ENCODE results near the gene SPOP.

The SPOP gene

GRCh38 chr17:49585422-49586027, 92.4 kb downstream of the SPOP start:
- no peak for DNase-seq (ENCODE audit: low spot score)

DNA sequence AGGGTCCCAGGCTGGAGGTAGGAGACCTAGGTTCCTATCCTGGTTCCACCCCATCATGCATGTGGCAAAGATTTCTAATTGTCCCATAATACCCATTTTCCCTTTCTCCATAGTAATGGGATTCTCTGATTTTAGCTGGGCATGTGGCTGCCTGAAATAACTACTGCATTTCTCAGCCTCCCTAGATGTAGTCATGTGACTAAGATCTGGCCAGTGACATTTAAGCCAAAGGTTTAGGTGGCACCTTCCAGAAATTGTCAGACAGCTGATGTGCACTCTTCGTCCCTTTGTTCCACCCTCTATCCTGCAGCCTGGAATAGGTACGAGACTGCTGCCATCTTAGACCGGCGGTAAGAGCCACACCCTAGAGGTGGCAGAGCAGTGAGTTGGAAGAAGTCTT, 94.0 kb downstream of the SPOP start:
- DNase-seq (ENCODE audit: low spot score), result no peak

DNA sequence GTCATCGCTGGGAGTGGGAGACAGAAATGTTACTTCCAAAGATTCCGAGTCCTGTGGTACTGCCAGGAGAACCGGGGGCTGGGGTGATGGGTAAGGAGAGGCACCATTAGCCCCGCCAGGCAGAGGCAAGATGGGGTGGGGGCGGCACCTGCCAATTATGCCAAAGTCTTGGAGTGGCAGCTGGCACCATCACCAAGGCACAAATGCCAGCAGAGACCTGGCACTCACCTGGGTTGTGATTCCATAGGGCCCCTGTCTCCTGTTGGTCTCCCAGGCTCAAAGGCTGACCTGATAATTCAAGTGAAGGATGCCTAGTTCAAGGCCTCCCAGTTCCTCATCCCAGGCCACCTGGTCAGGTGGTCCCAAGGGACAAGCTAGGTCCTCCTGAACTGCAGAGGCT, 94.7 kb downstream of the SPOP start:
- no peak for DNase-seq (ENCODE audit: low spot score)

- DNase-seq (ENCODE audit: low spot score), result no peak
Observed at GRCh38 chr17:49582789-49583188, 95.1 kb downstream of the SPOP start.

DNA sequence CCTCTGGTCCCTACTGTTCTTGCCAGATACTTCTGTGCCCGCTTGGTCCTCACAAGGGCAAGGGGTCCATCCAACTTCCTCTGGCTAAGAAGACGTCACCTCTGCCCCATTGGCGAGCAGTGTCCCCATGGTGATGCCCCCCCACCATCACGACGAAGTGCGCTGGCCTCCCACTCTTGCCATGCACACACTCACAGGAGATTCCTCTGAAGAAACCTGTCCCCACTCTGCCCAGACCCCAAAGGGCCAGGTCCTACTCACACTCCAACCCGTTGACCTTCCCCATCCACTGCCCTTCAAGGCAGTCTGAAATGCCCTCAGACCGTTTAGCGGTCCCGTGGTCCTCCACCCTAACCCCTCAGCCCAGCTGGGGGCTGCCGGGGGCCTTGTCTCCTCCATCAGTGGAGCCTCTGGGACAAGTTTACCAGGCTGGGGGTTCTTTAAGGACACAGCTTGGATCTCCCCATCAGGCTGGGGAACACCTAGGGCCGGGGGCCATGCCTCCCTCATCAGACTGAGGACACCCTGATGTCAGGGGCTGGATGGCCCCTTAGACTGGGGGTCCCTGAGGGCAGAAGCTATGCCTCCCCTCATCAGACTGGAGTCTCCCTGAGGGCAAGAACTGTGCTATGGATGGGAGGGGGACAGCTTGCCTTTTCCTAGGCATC, 95.7 kb downstream of the SPOP start:
- no peak for DNase-seq (ENCODE audit: low spot score)

DNA sequence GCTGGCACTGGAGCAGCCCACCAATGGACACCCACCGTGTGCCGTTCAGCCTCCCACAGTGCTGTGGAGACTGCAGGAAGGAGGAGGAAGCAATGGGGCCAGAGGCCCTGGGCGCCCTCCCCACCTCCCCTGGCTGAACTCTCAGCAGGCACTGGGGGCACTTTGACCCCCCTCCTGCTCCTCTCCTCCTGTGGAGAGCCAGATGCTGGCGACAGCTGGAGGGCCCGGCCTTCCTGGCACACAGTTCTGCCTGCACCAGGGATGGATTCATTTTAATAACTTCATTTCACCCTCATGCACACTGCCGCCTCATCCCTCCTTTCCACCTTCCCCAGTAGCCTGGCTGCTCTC, 96.3 kb downstream of the SPOP start:
- no peak for DNase-seq (ENCODE audit: low spot score)

DNA sequence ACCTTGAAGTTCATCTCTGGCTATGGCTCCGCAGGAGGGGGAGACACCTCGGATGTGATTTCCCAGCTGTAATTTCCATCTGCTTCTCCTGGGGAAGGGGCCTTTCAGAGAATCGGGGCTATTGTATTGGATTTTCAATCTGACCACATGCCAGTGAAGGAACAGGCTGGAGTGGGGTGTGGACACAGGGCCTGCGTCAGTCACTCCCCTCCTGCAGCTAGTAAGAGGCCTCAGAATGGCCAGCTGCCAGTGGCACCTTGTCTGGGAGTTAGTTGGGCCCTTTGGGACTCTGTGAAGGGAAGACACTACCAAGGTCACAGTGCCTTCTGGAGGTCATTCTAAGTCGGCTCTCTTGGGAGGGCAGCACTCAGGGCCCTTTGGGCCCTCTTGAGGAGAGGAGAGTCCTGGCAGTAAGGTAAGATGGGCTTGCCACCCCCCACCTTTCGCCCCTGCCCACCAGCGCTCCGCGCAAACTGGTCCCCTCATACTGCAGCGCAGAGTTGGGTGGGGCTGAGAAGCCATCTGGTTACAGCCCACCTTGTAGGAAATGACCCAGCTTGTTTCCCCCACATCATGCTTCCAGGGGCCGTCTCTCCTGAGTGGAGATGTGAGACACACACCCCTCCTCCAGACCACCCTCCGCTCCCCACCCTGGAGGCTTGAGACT, 96.8 kb downstream of the SPOP start:
- DNase-seq (ENCODE audit: low spot score), result no peak

GRCh38 chr17:49580055-49580721, 97.7 kb downstream of the SPOP start:
- no peak for DNase-seq (ENCODE audit: low spot score)

GRCh38 chr17:49579522-49579921, 98.4 kb downstream of the SPOP start:
- no peak for DNase-seq (ENCODE audit: low spot score)

- no peak for DNase-seq (ENCODE audit: low spot score)
Observed at GRCh38 chr17:49578952-49579500, 98.9 kb downstream of the SPOP start.

DNA sequence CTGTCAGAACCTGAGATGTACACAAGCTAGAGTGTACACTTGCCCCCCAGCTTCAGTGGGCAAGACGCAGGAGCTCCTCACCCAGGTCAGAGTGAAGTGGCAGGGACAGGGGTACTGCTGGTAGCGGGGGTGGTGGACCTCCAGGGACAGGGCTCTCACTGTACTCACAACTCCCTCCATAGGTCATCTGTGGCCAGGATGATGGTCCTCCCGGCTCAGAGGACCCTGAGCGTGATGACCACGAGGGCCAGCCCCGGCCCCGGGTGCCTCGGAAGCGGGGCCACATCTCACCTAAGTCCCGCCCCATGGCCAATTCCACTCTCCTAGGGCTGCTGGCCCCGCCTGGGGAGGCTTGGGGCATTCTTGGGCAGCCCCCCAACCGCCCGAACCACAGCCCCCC, 99.5 kb downstream of the SPOP start:
- DNase-seq (ENCODE audit: low spot score), result no peak

- no peak for DNase-seq (ENCODE audit: low spot score)
Observed at GRCh38 chr17:49577963-49578362, 99.9 kb downstream of the SPOP start.

DNA sequence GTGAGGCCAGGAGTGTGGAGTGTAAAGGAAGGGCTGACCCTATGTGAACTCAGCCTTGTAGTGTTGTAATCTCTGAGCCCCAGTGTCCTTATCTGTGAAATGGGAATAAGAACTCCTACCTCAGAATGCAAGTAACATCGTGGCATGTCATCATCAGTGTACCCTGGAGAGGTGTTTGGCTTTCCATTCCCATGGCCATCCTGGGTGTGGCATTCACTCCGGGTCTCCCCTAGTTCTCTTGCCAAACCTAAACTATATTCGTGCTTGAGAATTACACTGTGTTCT, 100.3 kb downstream of the SPOP start:
- no peak for DNase-seq (ENCODE audit: low spot score)

- DNase-seq (ENCODE audit: low spot score), result no peak
Observed at GRCh38 chr17:49576917-49577649, 100.8 kb downstream of the SPOP start.

GRCh38 chr17:49576088-49576916, 101.6 kb downstream of the SPOP start:
- DNase-seq (ENCODE audit: low spot score), result no peak

DNA sequence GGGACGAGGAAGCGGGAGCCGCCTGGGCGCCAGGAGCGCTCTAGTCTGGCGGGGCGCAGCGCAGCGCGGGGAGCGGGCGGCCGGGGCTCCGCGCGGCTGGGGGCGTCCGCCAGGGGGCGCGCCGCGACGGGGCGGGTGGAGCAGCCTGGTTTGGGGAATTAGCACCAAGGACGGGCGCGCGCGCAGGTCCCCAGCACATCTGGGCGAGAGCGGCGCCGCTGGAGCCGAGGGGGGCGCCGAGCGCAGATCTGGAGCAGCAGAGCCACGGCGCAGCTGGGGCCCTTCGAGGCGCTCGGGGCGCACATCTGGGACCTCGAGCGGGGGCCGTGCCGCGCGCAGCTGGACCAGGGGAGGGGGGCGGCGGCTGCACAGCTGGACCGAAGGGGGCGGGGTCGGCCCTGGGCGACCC, 102.2 kb downstream of the SPOP start, which contains the start of gene NXPH3:
Gene NXPH3 (plus strand): TSS at position 193 of the 409 bp plus-strand sequence. CDS start 349 bp downstream, outside the sequence.
- DNase-seq (ENCODE audit: low spot score), result peak; percentile 47

- DNase-seq (ENCODE audit: low spot score), result no peak
Observed at GRCh38 chr17:49574945-49575678, 102.8 kb downstream of the SPOP start.

- DNase-seq (ENCODE audit: low spot score), result no peak
Observed at GRCh38 chr17:49574323-49574781, 103.5 kb downstream of the SPOP start.

DNA sequence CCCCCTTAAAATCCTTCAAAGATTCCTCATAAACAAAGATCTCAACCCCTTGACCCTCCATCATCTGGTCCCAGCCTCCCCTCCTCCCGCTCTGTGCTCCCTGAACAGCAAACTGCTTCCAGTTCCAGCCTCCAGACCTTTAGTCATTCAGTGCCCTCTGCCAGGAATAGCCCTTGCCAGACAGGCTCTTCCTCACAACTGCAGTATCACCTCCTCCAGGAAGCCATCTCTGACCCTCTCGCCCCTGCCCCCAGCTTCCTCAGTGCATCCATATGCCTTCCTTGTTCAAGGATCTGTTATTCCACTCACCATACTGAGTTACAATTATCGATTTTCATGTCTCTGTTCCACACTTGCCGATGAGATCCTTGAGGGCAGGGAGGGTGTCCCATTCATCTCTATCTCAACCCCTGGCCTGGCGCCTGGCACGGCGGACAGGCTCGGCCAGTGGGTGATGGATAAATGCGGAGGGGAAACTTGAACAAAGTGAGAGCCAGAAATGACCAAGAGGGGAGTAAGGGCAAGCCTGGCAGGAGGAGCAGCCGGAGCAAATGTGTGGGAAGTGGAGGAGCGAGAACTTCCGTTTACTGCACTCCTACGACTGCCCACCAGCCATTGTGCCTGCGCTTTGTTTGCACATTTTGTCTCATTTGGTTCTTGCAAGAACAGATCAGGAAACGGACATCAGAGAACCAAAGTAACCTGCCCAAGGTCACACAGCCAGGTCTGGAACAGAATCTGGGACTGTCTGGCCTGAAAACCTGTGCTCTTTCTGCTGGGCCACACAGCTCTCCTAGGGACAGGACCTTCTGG, 104.2 kb downstream of the SPOP start:
- DNase-seq (ENCODE audit: low spot score), result no peak
